Measurements from ENCODE around the gene HDAC9.

Gene HDAC9

DNA sequence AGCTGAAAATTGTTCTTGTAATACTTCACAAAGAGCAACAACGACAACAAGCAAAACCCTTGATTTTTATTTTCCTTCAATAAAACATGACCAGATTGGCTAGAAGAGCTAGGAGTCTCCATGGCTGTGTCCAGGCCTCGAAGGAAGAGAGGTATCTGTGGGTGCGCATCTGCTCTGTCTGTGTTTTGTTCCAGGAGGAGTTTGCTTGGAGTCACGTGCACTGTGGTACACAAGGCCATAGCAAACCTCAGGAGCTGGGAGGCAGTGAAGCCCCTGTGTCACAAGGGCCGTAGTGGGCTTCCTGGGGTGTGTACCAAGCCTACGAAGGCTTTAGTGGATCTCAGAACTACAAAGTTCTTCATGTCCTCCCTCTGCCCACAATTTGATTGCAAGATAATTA, 350.2 kb downstream of the HDAC9 start:
- DNase-seq (ENCODE audit: low spot score) = no peak

DNA sequence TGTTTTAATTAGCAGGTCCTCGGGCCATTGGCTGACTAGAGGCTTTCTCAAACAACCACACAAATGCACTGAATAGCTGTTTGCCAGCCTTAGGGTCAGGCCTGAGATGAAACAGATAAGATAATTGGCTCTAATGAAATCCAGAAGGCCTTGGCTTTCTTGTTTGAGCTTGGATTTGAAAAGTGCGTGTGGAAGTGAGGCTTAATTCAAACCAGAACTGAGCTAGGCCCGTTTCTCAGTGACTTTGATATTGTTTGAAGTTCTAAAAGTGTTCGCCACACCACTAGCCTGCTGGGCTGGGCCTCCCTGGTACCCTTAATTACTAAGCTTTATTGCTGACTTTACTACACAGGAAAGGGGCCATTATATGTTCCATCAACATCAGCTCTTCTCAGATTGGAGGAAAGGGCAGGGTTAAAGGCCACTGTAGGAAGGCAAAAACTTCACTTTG, 351.2 kb downstream of the HDAC9 start:
- DNase-seq (ENCODE audit: low spot score) = no peak

DNA sequence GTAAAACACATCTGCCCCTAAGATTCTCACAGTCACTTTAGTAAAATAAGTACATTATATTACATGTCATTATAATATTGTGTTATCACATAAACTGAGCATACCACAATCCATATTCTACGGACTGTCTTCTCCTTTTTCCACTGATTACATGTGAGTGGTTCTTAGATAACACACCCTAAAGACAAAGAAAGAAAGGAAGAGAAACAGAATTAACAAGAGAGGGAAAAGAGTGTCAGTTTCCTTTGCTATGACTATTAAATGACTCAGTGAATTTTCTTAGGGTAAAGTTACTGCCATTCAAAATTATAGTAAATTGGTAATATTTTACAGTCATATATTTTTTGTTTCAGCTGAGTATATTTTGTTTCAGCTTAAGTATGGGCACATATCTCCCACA, 353.6 kb downstream of the HDAC9 start:
- no peak for DNase-seq (ENCODE audit: low spot score)

DNA sequence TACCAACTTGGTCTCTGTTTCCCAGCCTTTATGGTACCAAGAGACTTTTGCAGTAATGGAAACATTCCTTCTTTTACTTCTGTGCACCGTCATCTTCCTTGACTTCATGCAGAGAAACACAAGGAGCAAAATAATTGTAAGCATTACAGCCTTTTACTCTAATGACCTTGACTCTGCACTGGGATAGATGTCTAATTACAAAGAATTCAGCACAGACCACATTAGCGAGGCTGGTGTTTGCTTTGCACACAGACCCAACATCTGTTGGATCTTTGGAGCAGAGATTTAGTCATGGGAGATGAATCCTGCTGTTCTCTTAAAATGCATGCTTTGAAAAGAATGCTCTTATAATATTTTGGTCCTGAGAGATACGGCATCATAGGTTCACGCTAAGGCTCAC, 360.2 kb downstream of the HDAC9 start:
- DNase-seq (ENCODE audit: low spot score) = no peak

DNA sequence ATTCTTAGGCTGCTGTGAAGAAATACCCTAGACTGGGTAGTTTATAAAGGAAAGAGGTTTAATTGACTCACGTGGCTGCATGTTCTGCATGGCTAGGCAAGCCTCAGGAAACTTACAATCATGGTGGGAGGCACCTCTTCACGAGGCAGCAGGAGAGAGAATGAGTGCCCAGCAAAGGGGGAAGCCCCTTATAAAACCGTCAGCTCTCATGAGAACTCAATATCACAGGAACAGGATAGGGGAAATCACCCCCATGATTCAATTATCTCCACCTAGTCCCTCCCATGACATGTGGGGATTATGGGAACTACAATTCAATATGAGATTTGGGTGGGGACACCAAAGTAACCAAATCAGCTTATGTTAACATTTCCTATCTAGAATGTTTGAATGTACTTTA, 362.7 kb downstream of the HDAC9 start:
- DNase-seq (ENCODE audit: low spot score) = no peak

DNA sequence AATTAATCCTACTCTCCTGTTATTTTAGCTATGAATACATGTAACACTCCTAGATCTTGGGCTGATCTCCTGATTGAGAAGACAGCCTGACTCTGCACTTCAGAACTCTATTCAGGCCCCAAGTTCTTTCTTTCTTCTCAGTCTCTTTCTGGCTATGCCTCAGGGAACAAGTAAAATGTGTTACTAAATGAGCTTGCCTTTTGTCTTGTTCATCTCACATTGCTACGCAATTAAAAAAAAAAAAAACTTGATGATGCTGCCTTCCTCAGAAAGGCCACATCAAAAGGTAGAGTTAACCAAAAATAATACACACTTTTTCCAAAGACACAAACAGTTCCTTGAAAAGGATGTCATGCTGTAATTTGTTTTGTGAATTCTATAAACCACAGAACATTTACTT, 363.8 kb downstream of the HDAC9 start:
- peak; percentile 3 for DNase-seq (ENCODE audit: low spot score)

DNA sequence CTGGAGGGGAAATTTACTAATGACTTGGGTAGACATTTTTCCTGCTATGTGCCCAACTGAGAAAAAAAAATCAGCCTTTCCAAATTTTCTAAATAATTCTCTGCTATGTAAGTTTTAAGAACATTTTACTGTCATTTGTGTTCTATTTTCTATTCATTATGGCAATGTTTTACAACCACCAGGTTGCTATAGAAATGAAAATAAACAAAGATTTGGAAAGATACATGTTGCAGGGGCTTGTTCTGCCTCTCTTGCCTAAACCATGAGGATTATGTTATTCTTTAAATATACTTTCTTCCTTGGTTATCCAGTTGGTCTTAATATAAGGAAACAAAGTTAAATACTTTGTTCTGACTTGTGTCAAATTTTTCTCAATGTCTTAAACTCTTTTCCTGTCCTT, 364.7 kb downstream of the HDAC9 start:
- DNase-seq (ENCODE audit: low spot score) = no peak

DNA sequence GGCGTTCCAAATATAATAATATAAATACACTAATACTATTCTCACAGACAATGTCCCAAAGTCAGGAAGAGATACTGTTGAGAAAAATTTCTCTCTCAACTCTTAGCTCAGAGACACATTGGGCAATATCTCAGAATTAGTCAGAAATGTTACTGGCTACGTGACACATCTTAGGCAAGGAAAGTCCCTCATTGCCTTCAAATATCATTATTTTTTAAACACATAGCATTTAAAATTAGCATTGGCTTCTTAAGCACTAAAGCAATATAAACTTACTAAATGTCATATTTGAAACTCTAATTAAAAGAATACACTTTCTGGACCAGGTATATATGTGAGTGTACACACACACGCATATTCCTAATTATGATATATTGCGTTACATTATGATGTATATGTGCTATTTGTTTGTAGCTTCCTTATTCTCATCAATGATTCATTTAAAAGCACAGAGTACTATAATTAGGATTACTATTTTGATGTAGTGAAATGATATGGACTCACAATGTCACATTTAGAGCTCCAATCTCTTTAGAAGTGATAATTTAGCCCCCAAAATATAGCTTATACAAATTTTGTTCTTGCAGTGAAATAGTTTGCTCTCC, 366.1 kb downstream of the HDAC9 start:
- DNase-seq (ENCODE audit: low spot score) = peak; percentile 15

DNA sequence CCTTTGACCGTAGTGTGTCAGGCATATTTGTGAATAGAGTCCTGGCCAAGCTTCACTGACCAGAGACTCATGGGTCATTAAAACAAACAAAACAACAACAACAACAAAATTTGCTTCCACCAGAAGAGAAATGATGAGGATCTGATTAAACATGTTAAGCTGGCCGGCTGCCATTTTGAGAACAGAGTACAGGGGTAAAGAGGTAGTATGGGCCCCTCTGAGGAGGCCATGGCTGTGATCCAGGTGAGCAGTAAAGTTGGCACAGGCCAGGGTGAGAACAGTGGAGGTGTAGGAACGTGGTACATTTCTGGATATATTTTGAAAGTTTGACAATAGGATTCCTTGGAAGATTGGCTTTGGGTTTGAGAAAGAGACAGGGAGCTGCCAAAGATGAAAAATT, 369.4 kb downstream of the HDAC9 start:
- no peak for DNase-seq (ENCODE audit: low spot score)

DNA sequence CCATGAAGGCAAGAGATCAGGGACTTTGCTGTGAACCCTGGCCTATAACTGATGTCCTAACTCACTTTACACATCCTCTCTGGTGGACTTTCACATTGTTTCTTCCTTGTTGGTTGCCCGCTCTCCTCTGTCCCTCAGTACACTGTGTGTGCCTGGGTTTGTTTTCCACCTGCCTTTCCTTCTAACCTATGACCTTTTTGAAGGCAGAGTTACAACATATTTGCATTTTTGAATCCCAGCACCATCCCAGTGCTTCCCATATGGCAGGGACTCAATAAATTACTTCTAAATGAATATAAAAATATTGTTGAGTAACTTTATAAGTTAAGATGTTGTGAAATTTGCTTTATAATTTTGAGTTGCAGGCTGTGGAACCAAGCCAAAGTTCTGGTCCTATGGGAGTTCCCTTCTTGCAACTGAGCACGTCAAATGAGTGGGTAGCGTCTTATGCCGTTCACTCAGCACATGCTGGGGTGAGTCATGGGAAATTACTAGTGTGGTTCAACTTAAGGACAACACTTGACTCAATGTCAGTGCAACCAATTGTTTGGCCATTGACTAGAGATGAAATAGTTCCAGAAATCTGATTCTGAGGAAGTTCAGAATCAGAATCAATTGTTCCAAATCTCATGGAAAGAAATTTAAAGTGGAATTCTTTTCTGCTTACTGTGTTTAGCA, 370.9 kb downstream of the HDAC9 start:
- no peak for DNase-seq (ENCODE audit: low spot score)

DNA sequence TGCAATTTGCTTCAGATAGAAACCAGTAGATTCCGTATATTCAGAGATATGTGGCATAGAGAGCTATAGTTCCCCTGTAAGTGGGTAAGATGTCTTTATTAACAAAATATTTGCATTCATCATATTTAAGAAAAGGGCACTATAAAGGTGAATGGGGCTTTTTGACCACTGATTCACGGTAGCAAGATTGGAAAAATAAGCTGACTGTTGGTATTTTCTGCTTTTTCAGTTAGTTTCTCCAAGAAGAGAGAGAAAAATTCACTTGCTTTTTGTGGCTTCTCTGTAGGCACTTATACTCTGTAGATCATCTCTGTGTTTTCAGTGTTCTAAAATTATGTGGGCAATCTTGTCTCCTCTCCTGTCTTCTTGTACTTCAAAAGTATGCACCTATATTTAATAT, 376.8 kb downstream of the HDAC9 start:
- no peak for DNase-seq (ENCODE audit: low spot score)

DNA sequence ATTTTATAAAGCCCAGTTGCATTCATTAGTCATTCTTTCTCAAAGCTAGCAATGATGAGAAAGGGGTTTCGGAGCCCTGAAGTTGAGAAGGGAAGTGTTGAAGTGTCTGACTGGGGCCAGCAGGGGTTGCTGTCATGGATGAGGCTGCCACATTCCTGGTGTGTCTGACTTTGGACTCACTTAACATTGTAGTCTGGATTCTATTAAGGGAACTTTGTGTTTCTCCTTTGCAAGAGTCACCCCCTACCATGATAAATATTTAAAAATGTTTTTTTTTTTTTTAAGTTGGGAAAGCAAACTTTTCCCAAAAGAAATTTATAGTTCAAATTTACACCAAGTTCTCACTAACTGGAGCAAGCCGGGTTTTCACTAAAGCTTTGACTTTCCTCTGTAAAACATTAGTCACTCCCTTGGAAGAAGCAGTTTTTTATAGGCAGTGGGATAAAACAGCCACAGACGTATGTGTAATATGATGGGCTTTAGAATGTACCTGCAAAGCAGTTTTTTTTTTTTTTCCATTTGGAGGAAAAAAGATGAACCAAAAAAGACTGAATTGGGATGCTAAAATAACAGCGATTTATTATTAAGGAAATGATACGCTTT, 378.3 kb downstream of the HDAC9 start:
- DNase-seq (ENCODE audit: low spot score) = no peak

DNA sequence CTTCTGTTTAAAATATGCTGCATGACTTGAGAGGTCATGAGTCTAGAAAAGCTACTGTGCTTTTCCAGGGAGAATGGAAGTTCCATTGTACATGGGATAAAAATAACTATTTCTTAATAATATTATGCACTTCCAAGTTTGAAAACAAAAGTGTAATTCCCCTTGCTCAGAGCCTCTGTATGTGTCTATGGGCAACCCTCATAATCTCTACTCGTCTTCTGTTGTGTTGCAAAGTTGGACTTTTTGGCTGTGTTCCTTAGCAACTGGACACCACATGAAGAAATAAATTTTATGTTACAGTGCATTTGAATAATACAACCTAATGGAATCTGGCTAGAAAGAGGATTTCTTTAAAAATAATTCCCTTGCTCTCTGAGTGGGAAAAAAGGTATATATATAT, 379.3 kb downstream of the HDAC9 start:
- DNase-seq (ENCODE audit: low spot score) = no peak

DNA sequence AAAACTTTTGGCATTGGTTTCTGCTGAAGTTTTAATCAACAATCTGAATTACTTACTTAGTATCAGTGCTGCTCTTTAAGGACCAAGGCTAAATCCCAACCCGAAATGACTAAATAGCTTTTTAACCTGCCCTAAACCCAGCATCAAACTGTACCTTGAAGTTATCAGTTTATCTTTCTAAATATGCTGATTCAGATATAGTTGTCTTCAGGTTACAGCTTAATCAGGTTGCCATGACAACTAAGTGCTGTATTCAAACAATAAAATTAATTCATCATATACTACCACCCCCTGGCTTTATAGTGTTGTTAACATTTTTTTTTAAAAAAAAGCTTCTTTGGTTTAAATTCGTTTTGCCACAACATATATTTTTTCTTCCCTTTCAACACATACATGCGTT, 382.3 kb downstream of the HDAC9 start:
- no peak for DNase-seq (ENCODE audit: low spot score)

DNA sequence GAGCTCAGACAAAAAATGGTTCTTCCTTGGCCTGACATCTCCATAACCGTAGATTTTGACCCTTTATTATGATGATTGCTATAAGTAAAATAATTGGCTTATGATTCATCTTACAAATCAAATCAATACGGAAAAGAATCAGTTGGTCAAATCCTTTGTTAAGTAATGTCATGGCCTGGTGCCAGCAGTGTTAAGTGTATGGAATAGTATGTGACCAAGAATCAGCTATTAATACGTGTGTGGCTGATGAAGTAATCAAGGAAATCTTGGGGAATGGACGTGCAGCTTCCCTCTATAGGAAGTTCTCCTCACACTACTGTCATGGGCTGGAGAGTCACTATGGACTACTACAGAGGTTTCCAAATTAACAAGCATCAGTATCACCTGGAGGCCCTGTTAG, 391.3 kb downstream of the HDAC9 start:
- DNase-seq (ENCODE audit: low spot score) = no peak

DNA sequence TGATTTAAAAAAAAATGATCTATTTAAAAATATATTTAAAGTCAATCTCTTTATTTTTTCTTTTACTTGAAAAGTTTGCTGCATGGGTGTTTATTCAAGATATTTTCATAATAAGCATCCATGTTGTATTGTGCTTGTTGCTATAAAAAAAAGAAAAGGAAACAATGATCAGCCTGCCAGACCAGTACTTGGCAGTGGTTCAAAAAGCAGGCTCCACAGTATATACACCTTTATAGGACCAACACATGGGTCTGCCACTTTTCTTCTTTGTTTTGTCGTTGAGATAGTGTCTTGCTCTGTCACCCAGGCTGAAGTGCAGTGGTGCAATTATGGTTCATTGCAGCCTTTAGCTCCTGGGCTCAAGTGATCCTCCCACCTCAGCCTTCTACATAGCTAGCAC, 393.9 kb downstream of the HDAC9 start:
- no peak for DNase-seq (ENCODE audit: low spot score)

DNA sequence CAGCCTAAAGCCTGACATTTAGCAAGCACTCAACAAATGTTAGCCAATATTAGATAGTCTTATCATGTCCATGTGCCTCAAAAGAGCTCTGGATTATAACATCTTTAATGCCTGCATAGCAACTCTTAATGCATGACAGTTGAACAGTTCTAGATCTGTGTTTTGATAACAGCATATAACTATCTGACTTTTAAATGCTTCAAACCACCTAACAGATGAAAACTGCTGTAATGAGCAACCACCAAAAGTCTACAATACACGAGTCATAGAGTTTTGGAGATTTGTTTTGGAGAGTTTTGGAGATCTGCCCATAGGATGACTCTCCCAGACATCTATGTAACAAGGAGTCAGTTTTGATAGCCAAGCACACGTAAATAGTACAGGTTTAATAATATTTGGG, 394.6 kb downstream of the HDAC9 start:
- no peak for DNase-seq (ENCODE audit: low spot score)

DNA sequence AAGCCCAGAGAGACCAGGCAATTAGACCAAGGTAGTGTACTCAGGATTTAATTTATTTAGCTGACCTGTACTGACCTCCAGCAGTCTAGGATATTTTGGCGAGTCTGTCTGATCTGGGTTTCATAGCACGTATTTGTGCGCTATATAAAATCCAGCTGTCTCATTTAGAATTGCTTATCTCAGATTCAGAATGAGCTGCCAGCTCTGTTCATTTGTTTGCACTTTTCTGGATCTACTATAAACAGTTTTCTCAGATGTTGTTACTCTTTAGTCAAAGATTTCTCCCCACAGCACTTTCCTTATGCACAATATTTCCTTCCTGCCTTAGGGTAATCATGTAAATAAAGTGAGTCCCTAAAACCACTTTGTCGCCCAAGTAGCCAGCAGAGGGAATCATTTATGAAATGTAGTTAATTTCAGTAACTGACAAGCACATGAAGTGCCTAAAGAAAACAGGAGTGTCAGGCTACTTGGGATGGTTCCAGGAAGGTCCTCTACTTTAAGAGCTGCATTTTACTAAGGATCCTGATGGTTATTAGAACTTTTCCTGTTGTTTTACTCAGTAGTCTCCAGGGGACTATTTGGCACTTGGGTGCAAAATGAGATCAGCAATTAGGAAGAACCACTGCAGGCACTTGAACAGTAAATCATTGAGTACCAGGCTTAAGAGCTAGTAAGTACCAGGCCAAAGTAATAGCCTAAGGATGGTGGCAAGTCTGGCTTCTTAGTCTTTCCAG, 395.5 kb downstream of the HDAC9 start:
- DNase-seq (ENCODE audit: low spot score) = no peak

DNA sequence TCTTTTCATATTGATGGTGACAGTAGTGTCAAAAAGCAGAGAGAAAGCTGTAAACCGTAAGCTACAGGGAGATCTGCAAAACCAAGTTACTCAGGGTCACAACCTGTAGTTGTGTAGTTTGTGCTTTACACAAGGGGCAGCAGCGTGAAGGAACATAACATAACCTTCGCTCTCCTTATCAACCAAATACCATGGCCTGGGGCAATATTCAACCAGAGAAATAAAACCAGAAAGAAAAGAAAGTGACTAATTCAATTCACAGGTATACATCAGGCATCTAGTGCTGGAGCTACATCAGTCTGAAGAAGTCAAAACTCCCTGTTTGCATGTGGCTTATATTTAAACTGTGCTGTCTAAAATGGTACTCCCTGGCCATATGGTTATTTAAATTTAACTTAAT, 397.6 kb downstream of the HDAC9 start:
- no peak for DNase-seq (ENCODE audit: low spot score)

DNA sequence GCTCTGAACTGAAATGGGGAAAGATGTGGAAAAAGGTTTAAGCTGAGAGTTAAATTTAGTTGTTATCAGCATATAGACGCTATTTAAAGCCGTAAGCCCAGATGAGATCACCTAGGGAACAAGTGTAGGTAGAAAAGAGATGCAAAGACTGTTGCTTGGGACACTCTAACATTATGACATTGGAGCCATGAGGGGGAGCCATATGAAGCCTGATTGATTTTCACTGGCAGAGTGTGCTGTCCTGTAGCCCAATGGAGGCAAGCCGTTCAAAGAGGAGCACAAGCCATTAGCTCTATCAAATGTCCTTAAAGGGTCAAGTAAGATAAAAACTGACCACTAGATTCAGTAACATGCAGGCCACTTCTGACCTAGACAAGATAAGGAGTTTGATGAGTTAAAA, 398.6 kb downstream of the HDAC9 start:
- no peak for DNase-seq (ENCODE audit: low spot score)

DNA sequence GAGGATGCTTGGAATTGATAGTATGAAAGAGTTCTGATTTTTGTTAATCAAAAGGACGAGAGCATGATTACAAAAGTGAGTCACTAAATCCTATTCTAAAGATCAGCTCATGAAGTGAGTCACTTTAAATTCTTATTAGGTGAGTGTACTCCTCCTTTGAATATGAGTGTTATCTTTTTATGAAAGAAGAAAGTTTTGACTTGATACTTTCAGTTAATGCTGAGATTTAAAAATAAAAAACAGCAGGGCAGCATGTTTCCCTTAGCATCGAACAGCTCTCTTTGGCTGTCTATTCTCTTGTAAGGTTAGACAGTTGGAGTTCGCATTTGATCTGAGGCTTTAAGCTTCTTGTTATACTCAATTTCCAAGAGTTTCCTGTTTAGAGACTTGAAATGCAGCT, 399.9 kb downstream of the HDAC9 start:
- no peak for DNase-seq (ENCODE audit: low spot score)

DNA sequence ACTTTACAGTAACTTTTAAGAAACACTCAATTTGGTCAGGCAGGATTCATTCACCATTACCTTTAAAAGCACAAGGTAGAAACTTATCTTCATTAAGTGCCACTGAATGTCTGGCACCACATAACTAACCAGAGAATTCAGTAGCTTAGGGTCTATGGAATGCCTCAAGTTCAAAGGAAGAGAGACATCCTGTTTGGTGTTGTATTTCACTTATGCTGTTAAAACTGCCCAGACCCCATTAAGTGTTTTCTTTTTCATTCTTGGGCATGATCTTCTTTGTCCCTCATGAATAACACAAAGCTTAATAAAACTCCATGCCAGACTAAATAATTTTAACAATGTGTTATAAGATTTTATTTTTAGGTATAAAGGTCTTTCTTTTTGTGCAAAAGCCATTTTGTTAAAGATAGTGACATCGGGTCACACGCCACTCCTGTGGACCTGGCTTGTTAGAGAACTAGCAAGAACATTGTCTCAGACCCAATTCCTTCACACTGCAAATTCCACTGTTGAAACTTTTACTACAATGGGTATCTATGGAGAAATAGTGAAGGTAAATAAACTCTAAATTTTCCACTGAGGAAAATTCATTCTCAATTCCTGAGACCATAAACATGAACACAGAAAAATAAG, 400.9 kb downstream of the HDAC9 start:
- DNase-seq (ENCODE audit: low spot score) = no peak

DNA sequence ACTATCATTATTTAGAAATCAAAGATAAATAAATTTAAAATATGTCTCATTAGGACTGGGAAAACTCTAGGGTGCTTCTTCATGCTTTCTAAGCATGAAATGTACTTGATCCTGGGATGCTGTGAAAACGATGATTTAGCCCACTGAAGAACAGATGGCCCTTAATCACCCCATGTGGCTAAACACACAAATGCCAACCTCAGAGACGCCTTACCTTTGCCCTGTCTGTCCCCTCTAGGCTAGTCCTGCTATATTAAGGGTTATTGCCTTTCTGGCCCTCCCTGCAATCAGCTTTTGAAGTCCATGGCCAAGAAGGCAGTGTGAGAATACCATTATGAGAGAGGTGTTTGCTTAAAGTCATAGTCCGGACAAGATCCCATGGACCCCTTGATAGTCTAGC, 404.7 kb downstream of the HDAC9 start:
- no peak for DNase-seq (ENCODE audit: low spot score)

All from activated CD4-positive, alpha-beta T cell treated with anti-CD3 and anti-CD28 coated beads, Interleukin-2, Interleukin-4, amounts not matched to agents 100 ng/mL and 50 ng/mL, durations not matched to agents 16 hours and 8 hours (primary cell).